Kidney epithelial cell (primary cell): ENCODE measurements around the gene SH2D2A. TPM values are rescaled to one million over a fixed set of nuclear protein-coding genes. Genes with fewer than 3 reads are reported as not detected.

Experiments
- DNase-seq: peaks from one replicate; pipeline ENCODE4 v3.0.0-alpha.2; 2010; ENCODE audit warnings: low read depth
- H3K27me3 ChIP-seq: 2 replicates; pipeline ENCODE4 v1.6.0; 2011; ENCODE audit warnings: low read length; ENCODE audit not compliant: control insufficient read depth, insufficient read depth
- H3K36me3 ChIP-seq: 2 replicates; pipeline ENCODE4 v1.5.1; 2011; ENCODE audit warnings: low read length; ENCODE audit not compliant: control insufficient read depth, insufficient read depth
- H3K4me3 ChIP-seq: 2 replicates; pipeline ENCODE4 v1.5.1; 2011; ENCODE audit warnings: low read depth, mild to moderate bottlenecking, control low read depth, low read length
- CTCF ChIP-seq: IDR thresholded peaks from 2 replicates; pipeline ENCODE4 v1.5.1; 2011; ENCODE audit warnings: mild to moderate bottlenecking, moderate library complexity, low read length, control low read depth, inconsistent platforms; ENCODE audit not compliant: insufficient read depth, poor library complexity, severe bottlenecking
- total RNA-seq: library from RNA; depleted of rRNA; stranded (reverse); fragments of >200 nt; gene quantifications from 2 replicates; pipeline ENCODE4 v1.2.3, GENCODE V29; 2015

SH2D2A gene
- total RNA-seq, 1 donor from 2014 or later, result 2.3 TPM

- no peak for DNase-seq
- Histone ChIP-seq H3K27me3 (peaks cover 75% of the 10 kb centered on the region), H3K4me3 (no peak within 1 kb of the TSS), H3K36me3 (no peaks in the 10 kb centered on the region)
- no peak for TF ChIP-seq CTCF
Observed at GRCh38 chr1:156858959-156859522, 42.4 kb upstream of the SH2D2A start, which contains the start of gene INSRR. Gene INSRR, minus strand, starts transcription at chr1:156859117. Its CDS starts 496 bp downstream, at chr1:156858621.

- Histone ChIP-seq H3K36me3 (no peaks in the 10 kb centered on the region), H3K4me3 (no peak overlapping the region), H3K27me3 (peaks cover 76% of the 10 kb centered on the region)
- DNase-seq, result no peak
- no peak for TF ChIP-seq CTCF
Observed at GRCh38 chr1:156858555-156858956, 41.9 kb upstream of the SH2D2A start.

GRCh38 chr1:156857532-156857931 lies 40.9 kb upstream of the SH2D2A start:
- DNase-seq, result no peak
- no peak overlapping the region for H3K4me3 ChIP-seq
- peaks cover 78% of the 10 kb centered on the region for H3K27me3 ChIP-seq
- TF ChIP-seq CTCF, result no peak
- H3K36me3 ChIP-seq, result no peaks in the 10 kb centered on the region

GRCh38 chr1:156856282-156856785 lies 39.7 kb upstream of the SH2D2A start:
- TF ChIP-seq CTCF, result no peak
- no peak overlapping the region for H3K4me3 ChIP-seq
- peaks cover 79% of the 10 kb centered on the region for H3K27me3 ChIP-seq
- H3K36me3 ChIP-seq, result no peaks in the 10 kb centered on the region
- no peak for DNase-seq

- Histone ChIP-seq H3K4me3 (no peak overlapping the region), H3K36me3 (no peaks in the 10 kb centered on the region), H3K27me3 (peaks cover 68% of the 10 kb centered on the region)
- TF ChIP-seq CTCF, result no peak
- no peak for DNase-seq
Observed at GRCh38 chr1:156854634-156855033, 38.0 kb upstream of the SH2D2A start.

- TF ChIP-seq CTCF, result no peak
- Histone ChIP-seq H3K27me3 (peaks cover 68% of the 10 kb centered on the region), H3K36me3 (no peaks in the 10 kb centered on the region), H3K4me3 (no peak overlapping the region)
- DNase-seq, result no peak
Observed at GRCh38 chr1:156853761-156854160, 37.1 kb upstream of the SH2D2A start.
